Stimulated activated CD4-positive, alpha-beta T cell treated with anti-CD3 and anti-CD28 coated beads, Interleukin-2, amount 100 ng/mL, for 4 hours (primary cell): ENCODE results near the gene MBP.

Source experiments
- DNase-seq: peaks from one replicate; pipeline ENCODE4 v3.0.0-alpha.2; 2020; ENCODE audit warnings: low read depth

Gene MBP

DNA sequence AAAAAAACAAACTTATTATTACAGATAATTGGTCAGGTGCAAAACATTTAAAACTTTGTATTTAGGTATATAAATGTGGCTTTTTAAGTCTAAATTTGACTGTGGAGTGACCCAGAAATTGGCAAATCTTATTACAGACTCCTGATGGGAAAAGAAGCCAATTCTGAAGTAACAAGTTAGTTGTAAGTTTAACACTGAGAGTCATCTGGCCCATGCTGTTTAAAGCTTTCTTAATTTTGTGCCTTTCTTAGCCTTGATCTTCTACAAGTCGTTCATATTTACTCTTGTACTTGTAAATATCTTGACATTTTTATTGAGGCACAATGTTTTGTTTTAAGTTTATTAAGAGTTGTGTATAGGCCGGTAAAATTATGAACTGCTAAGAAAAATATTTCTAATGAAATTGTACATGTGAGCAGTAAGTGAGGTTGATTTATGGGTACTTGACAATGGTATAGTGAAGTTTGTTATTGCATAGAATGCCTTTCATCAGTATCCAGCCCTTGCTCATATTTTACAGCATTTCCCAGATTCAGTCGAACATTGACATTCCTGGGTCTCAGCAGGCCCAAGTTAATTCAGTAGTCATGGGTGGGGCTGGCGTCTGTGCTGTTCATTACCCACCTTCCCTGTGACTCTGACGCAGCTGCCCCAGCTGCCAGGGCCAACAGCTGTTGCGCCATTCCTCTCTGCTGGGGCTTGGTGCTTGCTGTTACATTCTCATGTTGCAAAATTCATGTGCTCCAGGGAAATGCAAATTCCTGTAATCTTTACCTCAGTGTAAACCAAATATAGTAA lies 188.8 kb downstream of the MBP start:
- DNase-seq, result no peak

GRCh38 chr18:76941284-76941683 lies 191.3 kb downstream of the MBP start:
- no peak for DNase-seq

GRCh38 chr18:76938619-76939018 lies 194.0 kb downstream of the MBP start:
- no peak for DNase-seq

GRCh38 chr18:76937597-76937996 lies 195.0 kb downstream of the MBP start:
- DNase-seq, result no peak

GRCh38 chr18:76936877-76937276 lies 195.7 kb downstream of the MBP start:
- no peak for DNase-seq

GRCh38 chr18:76935722-76936337 lies 196.8 kb downstream of the MBP start:
- DNase-seq, result no peak

- DNase-seq, result no peak
Observed at GRCh38 chr18:76932026-76932819, 200.4 kb downstream of the MBP start.

DNA sequence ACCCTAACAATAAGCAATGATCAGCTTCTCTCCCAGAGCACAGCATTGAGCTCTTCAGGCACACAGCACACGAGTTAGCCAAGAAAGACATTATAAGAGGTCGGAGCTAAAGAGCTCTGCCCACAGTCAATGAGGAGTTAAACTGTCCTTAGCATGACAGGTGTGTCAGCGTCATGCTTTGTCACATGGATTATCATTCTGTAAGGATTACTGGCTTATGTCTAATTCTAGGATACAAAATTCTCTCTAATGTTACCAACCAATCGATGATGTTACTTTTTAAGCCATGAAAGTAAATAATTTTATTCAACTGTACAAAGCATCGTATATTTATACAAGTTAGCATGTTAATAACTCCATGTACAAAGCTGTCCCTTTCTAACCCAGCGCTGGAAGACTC lies 201.4 kb downstream of the MBP start:
- DNase-seq, result no peak
